Urinary bladder (tissue), 4 donors: ENCODE data around the gene NTPCR. TPM values are rescaled to one million over a fixed set of nuclear protein-coding genes. Genes with fewer than 3 reads are reported as not detected.
A peak's percentile ranks its signal among the peaks of the same experiment; 100 is the strongest.

ENCODE experiments used
- DNase-seq: peaks from one replicate; pipeline ENCODE4 v3.0.0-alpha.2; 2015; ENCODE audit errors: extremely low spot score
- H3K27ac ChIP-seq: one replicate; pipeline ENCODE4 v1.5.1; 2013; ENCODE audit warnings: low read depth, mild to moderate bottlenecking, moderate library complexity
- H3K36me3 ChIP-seq: one replicate; pipeline ENCODE4 v1.6.1; 2013; ENCODE audit warnings: mild to moderate bottlenecking, moderate library complexity; ENCODE audit not compliant: insufficient read depth
- H3K4me1 ChIP-seq: one replicate; pipeline ENCODE4 v1.6.1; 2013; ENCODE audit warnings: mild to moderate bottlenecking, moderate library complexity; ENCODE audit not compliant: insufficient read depth
- H3K4me3 ChIP-seq: one replicate; pipeline ENCODE4 v1.5.1; 2013; ENCODE audit warnings: low read depth, low read length
- WGBS: extraction: QIAGEN DNeasy Blood & Tissue Kit; methylation state at CpG from one replicate; pipeline ENCODE4 v1.1.7; 2013; 5-methylcytosine and 5-hydroxymethylcytosine counted together
- polyA plus RNA-seq: library from polyadenylated mRNA; stranded (reverse); fragments of 200-250 nt; gene quantifications from one replicate; pipeline ENCODE4 v1.2.3, GENCODE V29; 2013
- total RNA-seq: library from RNA; depleted of rRNA; stranded (reverse); fragments of >200 nt; gene quantifications from one replicate; pipeline ENCODE4 v1.2.3, GENCODE V29; 2014
- donor health status: healthy with polysubstance abuse.
- donor health status: healthy.

The NTPCR gene
- total and polyA plus RNA-seq, 2 donors = 25.5 to 47.8 TPM

DNA sequence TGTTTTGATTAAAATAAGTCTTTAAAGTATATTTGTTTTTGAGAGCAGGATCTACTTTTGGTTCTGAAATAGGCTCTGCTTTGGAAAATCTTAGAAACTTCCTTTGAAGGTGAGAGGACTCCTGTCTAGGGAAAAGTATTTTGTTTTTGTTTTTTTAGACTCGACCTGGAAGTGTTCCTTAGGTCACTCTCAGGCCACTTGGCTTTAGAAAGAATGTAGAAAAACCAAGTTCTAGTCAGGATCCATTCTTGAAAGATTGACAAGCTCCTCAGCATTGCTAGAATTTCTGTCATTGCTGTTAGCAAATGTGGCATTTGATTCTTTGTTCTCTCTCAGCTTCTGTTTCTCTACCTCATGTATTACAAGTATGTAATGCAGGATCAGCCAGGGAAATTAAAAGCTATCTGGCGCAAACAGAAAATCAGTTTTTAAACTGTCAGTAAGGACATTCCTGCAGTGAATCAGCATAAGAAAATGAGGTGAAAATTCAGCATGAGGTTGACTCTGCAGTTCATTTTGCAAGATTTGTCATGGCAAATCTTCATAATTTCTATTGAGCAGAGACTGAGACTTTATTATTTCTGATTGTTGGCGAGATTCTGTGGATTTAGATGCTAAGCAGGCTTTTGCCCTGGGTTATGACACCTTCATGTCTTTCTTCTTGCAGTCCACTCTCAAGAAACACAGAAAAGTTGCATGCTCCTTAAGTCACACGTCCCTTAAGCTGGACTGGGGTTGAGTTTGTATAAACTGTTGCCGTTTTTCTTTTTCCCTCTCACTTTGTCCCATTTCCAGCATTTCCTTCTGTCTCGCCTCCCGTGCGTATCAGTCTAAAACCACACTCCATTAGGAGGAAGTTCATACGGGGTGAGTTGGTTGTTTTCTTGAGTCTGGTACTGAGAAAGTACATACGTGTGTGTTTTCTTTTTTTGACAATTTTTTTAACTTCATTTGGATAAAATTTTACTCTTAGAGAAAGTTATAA, 12.6 kb downstream of the NTPCR start:
- no peak for DNase-seq
- no peaks in the 10 kb centered on the region for H3K4me1 ChIP-seq
- H3K36me3 ChIP-seq = no peaks in the 10 kb centered on the region
- 48% methylated on average over 10 of the region's 10 CpGs for WGBS
- peak overlapping the region; percentile 63 for H3K27ac ChIP-seq
- no peak overlapping the region for H3K4me3 ChIP-seq

DNA sequence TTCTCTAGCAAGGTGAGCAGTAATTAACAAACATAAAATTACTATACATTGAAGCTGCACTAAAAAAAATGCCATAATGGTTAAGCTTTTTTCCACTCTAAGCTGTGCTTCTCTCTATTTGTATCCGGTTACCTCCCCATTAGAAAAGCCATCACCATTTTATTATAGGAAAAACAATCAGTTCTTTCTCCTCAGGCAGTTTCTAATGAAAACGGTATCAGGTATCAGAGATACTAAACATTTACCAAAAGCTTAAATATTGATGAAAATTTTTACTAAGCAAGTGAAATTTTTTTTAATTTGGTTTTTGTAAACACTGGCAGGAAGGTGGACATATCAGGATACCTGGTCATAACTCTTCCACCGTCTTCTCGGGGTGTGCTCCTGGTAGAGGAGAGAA, 14.2 kb downstream of the NTPCR start:
- no peak for DNase-seq
- Histone ChIP-seq H3K4me3 (no peak overlapping the region), H3K27ac (no peak overlapping the region), H3K36me3 (no peaks in the 10 kb centered on the region), H3K4me1 (no peaks in the 10 kb centered on the region)
- WGBS = 98% methylated on average over 4 of the region's 4 CpGs

DNA sequence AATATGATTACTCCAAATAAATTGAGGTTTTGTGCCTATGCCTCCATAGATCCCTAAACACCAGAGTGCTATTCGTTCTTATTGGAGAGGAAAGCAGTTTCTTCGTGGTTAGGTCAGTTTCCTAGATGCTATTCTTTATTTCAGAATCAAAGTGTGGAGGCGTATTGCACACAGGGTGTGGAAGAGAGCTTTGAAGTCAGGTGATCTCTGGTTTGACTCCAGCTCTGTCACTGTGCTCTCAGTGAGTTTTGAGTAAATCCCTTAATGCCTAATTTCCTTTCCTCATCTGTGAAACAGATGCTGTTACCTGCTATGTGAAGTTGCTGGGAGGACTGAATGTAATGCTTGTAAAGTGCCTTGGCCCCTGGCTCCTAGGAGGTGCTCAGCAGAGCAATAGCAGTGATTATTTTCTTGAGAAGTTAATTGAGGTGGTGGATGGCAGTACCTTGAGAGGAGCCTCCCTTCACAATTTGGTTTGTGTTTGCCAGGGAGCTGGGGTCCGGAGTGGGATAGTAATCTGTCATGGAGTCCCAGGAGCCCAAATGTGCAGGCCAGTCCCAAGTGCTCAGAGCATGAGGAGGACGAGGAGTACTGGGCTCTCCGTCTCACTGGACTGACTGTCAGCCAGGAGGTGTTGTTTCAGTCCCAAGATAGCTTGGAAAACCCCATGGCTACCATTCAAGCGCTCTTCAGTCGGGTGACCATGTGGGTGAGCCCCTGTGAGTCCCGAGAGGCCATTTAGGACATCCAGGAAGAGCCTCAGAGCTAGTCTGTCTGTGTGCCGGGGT, 14.9 kb downstream of the NTPCR start:
- Histone ChIP-seq H3K27ac (peak overlapping the region; percentile 28), H3K36me3 (peaks cover 1% of the 10 kb centered on the region), H3K4me3 (no peak overlapping the region), H3K4me1 (no peaks in the 10 kb centered on the region)
- no peak for DNase-seq
- WGBS = 73% methylated on average over 10 of the region's 10 CpGs

DNA sequence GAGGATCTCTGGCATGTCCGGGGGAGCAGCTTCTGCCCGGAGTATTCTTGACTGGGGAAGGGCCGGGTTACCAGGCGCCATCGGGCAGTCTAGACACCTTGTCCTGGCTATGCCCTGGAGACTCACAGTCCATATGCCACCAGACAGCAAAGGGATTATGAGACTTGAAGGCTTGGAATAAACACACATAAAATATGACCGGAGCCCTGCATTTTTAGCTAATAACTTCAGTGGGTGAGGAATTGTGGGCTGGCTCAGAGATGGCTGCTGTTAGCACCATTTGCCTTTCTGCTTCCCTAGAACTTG, 15.5 kb downstream of the NTPCR start:
- no peak overlapping the region for H3K27ac ChIP-seq
- 53% methylated on average over 6 of the region's 6 CpGs for WGBS
- no peaks in the 10 kb centered on the region for H3K4me1 ChIP-seq
- peaks cover 1% of the 10 kb centered on the region for H3K36me3 ChIP-seq
- DNase-seq = no peak
- H3K4me3 ChIP-seq = no peak overlapping the region

DNA sequence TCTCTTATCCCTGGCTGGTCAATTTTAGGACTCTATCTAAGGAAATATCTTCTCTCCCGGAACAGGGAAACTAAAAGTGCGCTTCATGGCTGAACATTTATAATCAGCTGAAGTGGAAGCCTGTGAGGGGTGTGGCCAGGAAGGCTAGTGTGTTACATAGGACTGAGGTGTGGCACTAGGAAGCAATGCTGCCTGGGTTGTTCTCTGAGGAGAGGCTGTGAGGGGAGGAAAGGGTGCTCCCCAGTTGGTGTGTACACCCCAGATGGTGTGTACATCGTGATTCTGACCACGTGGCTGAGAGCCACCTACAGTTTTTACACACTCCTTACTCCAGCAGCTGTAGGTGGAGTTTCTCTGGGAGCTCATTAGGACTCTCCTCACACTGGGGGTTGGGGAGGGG, 16.3 kb downstream of the NTPCR start:
- Histone ChIP-seq H3K4me3 (no peak overlapping the region), H3K4me1 (no peaks in the 10 kb centered on the region), H3K36me3 (peaks cover 1% of the 10 kb centered on the region), H3K27ac (no peak overlapping the region)
- 73% methylated on average over 4 of the region's 4 CpGs for WGBS
- DNase-seq = no peak

DNA sequence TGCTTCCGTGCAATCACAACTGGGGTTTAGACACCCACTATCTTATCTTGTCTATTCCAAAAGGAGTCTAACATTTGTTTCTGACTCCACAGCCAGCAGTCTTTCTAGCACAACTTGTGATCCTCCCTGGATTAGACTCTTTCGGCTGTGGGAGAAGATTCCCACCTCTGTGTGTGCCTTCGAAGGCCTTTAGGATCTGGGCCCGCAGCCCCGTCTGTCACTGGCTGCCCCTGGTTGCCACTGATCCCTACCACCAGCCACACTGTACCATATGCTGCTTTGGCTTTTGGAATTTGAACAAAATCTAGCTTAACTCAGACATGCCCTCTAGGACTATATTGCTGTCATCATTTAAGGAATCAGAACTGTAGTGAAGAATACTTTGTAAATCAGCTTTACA, 18.0 kb downstream of the NTPCR start:
- no peak overlapping the region for H3K27ac ChIP-seq
- WGBS = 87% methylated on average over 5 of the region's 5 CpGs

DNA sequence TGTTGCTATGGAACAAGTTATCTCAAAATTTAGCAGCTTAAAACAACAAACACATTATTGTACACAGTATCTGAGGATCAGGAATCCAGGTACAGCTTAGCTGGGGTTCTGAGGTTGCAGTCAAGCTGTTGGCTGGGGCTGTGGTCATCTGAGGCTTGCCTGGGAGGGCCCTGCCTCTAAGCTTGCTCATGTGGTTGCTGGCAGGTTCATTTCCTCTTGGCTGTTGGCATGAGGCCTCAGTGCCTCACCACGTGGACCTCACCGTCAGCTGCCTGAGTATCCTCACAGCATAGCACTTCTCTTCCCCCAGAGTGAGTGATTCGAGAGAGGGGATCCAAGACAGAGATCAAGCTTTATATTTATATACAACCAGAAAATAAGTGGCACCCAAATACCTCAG, 18.6 kb downstream of the NTPCR start:
- peaks cover 1% of the 10 kb centered on the region for H3K36me3 ChIP-seq
- no peak overlapping the region for H3K27ac ChIP-seq
- DNase-seq = no peak
- H3K4me1 ChIP-seq = no peaks in the 10 kb centered on the region
- 60% methylated on average over 3 of the region's 3 CpGs for WGBS
- no peak overlapping the region for H3K4me3 ChIP-seq

More for the DNA sequence above, 18.0 kb downstream of the NTPCR start:
- H3K36me3 ChIP-seq = peaks cover 1% of the 10 kb centered on the region
- H3K4me3 ChIP-seq = no peak overlapping the region
- H3K4me1 ChIP-seq = no peaks in the 10 kb centered on the region
- no peak for DNase-seq

DNA sequence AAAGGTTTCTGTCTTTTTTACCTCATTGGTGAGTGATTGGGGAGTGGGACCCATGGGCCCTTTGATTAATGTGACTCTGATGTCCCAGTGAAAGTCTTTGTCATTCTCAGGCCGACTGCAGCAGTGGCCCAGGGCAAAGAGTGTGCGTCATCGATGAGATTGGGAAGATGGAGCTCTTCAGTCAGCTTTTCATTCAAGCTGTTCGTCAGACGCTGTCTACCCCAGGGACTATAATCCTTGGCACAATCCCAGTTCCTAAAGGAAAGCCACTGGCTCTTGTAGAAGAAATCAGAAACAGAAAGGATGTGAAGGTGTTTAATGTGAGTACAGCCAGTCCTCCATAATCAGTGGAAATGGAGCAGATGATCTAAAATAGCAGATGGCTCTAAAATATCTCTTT, 19.4 kb downstream of the NTPCR start:
- Histone ChIP-seq H3K27ac (no peak overlapping the region), H3K4me3 (no peak overlapping the region), H3K36me3 (peaks cover 1% of the 10 kb centered on the region), H3K4me1 (no peaks in the 10 kb centered on the region)
- 88% methylated on average over 5 of the region's 5 CpGs for WGBS
- DNase-seq = no peak

DNA sequence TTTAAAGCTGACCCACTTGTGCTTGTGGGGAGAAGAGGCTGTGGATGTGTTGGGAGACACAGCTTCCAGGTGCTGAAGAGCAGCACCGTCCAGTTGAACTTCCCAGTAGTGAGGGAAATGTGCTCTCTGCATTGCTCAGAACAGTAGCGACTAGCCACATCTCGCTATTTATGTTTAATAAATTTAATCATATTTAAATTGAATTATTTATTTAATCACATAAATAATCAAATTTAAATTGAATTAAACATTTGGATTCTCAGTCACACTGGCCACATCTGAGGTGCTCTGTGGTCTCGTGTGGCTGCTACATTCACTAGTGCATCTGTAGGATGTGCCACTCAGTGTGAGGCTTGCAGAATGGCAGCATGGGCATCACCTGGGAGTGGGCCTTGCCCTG, 20.1 kb downstream of the NTPCR start:
- peaks cover 1% of the 10 kb centered on the region for H3K36me3 ChIP-seq
- no peak overlapping the region for H3K27ac ChIP-seq
- no peak overlapping the region for H3K4me3 ChIP-seq
- H3K4me1 ChIP-seq = no peaks in the 10 kb centered on the region
- WGBS = 85% methylated on average over 4 of the region's 4 CpGs
- no peak for DNase-seq

DNA sequence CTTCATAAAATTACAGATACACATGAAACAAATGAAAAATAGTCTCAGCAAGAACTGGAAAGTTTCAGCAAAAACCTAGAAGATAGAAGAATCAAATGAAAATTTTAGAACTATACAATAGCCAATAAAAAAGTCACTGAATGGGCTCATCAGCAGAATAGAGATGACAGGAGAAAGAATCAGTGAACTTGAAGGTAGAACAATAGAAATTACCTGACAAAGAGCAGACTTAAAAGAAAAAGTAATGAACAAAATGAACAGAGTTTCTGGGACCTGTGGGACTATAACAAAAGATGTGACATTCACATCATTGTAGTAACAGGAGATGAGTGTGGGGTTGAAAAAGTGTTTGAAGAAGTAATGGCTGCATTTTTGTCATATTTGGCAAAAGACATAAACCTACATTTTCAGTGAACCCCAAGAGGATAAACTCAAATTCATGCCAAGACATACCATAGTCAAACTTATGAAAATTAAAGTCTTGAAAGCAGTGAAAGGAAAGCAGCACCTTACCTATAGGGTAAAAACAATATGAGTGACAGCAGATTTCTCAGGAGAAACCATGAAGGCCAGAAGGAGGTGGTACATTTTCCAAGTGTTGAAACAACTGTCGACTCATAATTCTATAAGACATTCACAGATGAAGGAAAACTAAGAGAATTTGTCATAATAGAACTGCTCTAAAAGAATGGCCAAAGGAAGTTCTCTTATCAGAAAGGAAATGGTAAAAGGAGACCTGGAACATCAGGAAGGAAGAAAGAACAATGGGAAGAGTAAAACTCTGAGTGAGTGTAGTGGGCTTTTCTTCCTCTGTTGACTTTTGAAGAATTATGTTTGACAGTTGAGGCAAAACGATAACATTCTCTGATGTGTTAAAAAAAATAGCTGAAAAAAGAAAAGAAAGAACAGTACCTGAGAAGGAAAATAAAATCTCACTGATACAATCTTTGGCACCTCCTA, 23.5 kb downstream of the NTPCR start:
- no peak for DNase-seq
- Histone ChIP-seq H3K36me3 (peaks cover 1% of the 10 kb centered on the region), H3K4me1 (no peaks in the 10 kb centered on the region), H3K27ac (no peak overlapping the region), H3K4me3 (no peak overlapping the region)
- WGBS = 83% methylated on average over 2 of the region's 2 CpGs

DNA sequence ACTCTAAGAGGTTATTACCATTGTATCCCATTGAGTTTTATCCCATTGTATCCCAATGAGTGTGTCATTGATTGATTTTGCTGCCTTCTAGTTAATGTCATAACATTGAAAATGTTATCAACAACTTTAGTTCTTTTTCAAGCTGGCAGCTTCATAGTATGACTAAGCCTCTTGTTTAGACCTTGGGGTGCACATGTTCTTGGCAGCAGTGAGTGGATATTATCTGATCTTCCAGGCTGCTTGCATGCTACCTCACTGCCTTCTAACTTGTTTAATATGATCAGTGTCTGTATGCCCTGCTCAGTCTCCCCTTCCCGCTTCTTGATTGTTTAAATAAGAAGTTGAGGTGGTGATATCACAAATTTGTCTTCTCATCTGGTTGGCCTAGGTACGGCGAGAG, 24.6 kb downstream of the NTPCR start:
- DNase-seq = no peak
- Histone ChIP-seq H3K36me3 (no peaks in the 10 kb centered on the region), H3K4me1 (no peaks in the 10 kb centered on the region), H3K4me3 (no peak overlapping the region), H3K27ac (no peak overlapping the region)
- WGBS = 49% methylated on average over 3 of the region's 3 CpGs

DNA sequence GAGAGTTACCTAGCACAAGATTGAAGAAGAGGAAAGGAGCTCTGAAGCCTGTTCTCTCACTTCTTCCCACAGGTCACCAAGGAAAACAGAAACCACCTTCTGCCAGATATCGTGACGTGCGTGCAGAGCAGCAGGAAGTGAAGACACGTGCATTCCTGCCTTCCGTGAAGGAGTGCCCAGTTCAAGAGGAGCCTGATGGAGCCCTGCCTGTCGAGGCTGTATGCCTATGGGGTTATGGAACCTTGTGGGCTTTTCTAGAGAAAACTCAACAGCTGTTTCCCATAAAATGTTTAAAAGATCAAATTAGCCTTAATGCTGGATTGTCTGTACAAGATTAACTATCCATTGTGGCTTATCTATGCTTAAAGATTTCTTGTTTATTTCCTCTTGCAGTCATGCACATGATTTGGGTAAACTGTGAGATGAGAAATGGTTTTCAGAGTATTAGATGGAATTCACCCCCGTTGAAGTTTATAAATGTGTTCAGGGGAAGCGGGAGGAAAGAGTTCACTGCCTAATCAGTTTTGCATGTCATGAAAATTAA, 27.8 kb downstream of the NTPCR start:
- H3K27ac ChIP-seq = no peak overlapping the region
- 51% methylated on average over 8 of the region's 8 CpGs for WGBS

DNA sequence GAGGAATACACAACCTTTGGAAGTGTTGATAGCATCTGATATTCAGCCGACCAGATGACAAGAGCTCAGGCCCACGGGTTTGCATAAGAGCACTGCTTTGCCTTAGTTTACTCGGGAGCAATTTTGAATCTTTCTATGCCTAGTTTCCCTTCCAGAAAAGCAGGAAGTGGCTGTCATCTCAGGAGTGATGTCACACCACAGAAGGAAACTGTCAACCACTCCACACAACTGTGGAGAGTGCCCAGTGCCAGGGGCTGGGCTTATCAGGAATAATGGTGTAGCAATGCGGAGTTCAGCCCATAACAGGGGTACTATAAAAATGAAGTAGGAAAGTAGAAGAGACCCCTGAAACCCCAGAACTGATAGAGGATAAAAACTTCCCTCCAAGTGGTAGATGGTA, 28.4 kb downstream of the NTPCR start:
- DNase-seq = no peak
- H3K4me1 ChIP-seq = no peaks in the 10 kb centered on the region
- 66% methylated on average over 4 of the region's 4 CpGs for WGBS
- H3K36me3 ChIP-seq = no peaks in the 10 kb centered on the region
- H3K27ac ChIP-seq = no peak overlapping the region
- no peak overlapping the region for H3K4me3 ChIP-seq

More for the DNA sequence above, 27.8 kb downstream of the NTPCR start:
- DNase-seq = no peak
- H3K4me1 ChIP-seq = no peaks in the 10 kb centered on the region
- H3K36me3 ChIP-seq = no peaks in the 10 kb centered on the region
- no peak overlapping the region for H3K4me3 ChIP-seq
